GM19035 (cell line): Measurements from ENCODE around the gene ADGRG4.

ENCODE experiments used
- ATAC-seq: cut with Tn5 transposase; IDR thresholded peaks from one replicate; pipeline ENCODE4 v1.9.1; 2021; ENCODE audit not compliant: unreplicated experiment

Gene ADGRG4

DNA sequence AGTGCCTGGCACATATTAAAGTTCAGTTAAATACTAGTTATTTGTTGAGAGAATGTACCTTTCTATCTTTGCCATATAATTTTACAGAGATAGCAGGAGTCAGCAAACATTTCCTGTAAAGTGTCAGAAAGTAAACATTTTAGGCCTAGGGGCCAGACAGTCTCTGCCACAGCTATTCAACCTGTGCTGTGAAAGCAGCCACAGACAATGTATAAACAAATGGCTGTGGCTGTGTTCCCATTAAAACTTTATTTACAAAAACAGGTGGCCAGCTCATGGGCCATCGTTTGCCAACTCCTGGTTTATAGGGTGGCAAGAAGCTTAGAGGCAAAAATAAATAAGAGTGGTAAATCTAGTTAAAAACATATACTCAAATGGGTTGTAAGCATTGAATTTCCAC, 153.0 kb downstream of the ADGRG4 start:
- no peak for ATAC-seq

DNA sequence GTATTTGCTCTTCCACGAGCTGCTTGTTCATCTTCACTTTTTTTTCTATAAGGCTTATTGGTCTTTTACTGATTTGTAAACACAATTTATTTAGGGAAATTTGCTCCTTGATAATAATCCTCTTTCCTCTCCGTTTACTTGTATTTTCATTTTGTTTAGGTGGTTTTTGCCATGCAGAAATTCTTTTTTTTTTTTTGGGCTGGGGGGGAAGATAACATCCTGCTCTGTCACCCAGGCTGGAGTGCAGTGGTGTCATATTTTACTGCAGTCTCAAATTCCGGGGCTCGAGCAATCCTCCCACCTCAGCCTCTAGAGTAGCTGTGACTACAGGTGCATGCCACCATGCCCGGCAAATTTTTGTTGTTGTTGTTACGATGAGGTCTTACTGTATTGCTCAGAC, 155.4 kb downstream of the ADGRG4 start:
- no peak for ATAC-seq

GRCh38 chrX:136457303-136457917, 156.6 kb downstream of the ADGRG4 start:
- ATAC-seq: no peak

- ATAC-seq: no peak
These were observed 163.8 kb downstream of the ADGRG4 start for GRCh38 chrX:136464589-136464988.
